Measurements from ENCODE around the gene UNC5CL.
A peak's percentile ranks its signal among the peaks of the same experiment; 100 is the strongest.
"Not testable (repeated sequence)": the region's sequence is repeated elsewhere in the genome, so short reads cannot be mapped to it uniquely, and the experiment has no call there.

UNC5CL gene

GRCh38 chr6:41038205-41038604, 816 bp downstream of the UNC5CL start:
- DNase-seq: no peak

- DNase-seq: no peak
These were observed 1.7 kb downstream of the UNC5CL start for GRCh38 chr6:41037107-41037900.

GRCh38 chr6:41036601-41037000, 2.4 kb downstream of the UNC5CL start:
- DNase-seq: no peak

GRCh38 chr6:41036186-41036585, 2.8 kb downstream of the UNC5CL start:
- no peak for DNase-seq

GRCh38 chr6:41033776-41034175, 5.2 kb downstream of the UNC5CL start:
- no peak for DNase-seq

- DNase-seq: no peak
These were observed 6.2 kb downstream of the UNC5CL start for GRCh38 chr6:41032830-41033229.

- no peak for DNase-seq
These were observed 10.2 kb downstream of the UNC5CL start for GRCh38 chr6:41028561-41029412.

GRCh38 chr6:41027799-41028560, 11.0 kb downstream of the UNC5CL start:
- peak; percentile 55 for DNase-seq

GRCh38 chr6:41027241-41027640, 11.8 kb downstream of the UNC5CL start:
- DNase-seq: no peak

- no peak for DNase-seq
These were observed 13.0 kb downstream of the UNC5CL start for GRCh38 chr6:41025966-41026530.

GRCh38 chr6:41023114-41023513, 15.9 kb downstream of the UNC5CL start:
- DNase-seq: no peak

GRCh38 chr6:41022294-41022693, 16.7 kb downstream of the UNC5CL start:
- no peak for DNase-seq

GRCh38 chr6:41021832-41022231, 17.2 kb downstream of the UNC5CL start:
- DNase-seq: no peak

- no peak for DNase-seq
These were observed 21.4 kb downstream of the UNC5CL start for GRCh38 chr6:41017663-41018062.

- DNase-seq: not testable (repeated sequence)
These were observed 23.2 kb downstream of the UNC5CL start for GRCh38 chr6:41015860-41016259.

GRCh38 chr6:41014780-41015179, 24.2 kb downstream of the UNC5CL start:
- DNase-seq: no peak

GRCh38 chr6:41013466-41014153, 25.4 kb downstream of the UNC5CL start:
- no peak for DNase-seq

GRCh38 chr6:41011673-41012072, 27.3 kb downstream of the UNC5CL start:
- no peak for DNase-seq

GRCh38 chr6:41009669-41010068, 29.4 kb downstream of the UNC5CL start:
- DNase-seq: no peak

- DNase-seq: no peak
These were observed 31.0 kb downstream of the UNC5CL start for GRCh38 chr6:41008011-41008410.

GRCh38 chr6:41006980-41007379, 32.0 kb downstream of the UNC5CL start:
- not testable (repeated sequence) for DNase-seq

GRCh38 chr6:41006217-41006616, 32.8 kb downstream of the UNC5CL start:
- DNase-seq: peak; percentile 38
